RWPE2 (cell line): ENCODE results near the gene SIGLEC1.

Experiments used
- ATAC-seq: fragments of 200-7000 bp; cut with Tn5 transposase; 3 replicates; pipeline ENCODE4 v1.9.1; 2021; ENCODE audit warnings: low read depth
- DNase-seq: peaks from one replicate; pipeline ENCODE4 v3.0.0-alpha.2; 2020; ENCODE audit warnings: low spot score
- H3K27ac ChIP-seq: fragments of 450-650 bp; 2 replicates; pipeline ENCODE4 v1.5.1; 2017; ENCODE audit warnings: mild to moderate bottlenecking; ENCODE audit not compliant: poor library complexity, severe bottlenecking
- H3K27me3 ChIP-seq: fragments of 250-450 bp; sonication (Bioruptor Pico); 2 replicates; pipeline ENCODE4 v1.5.1; 2021; ENCODE audit warnings: mild to moderate bottlenecking, moderate library complexity; ENCODE audit not compliant: insufficient read depth, poor library complexity, severe bottlenecking
- H3K36me3 ChIP-seq: fragments of 250-450 bp; sonication (Bioruptor Pico); 2 replicates; pipeline ENCODE4 v1.5.1; 2020; ENCODE audit warnings: low read depth, mild to moderate bottlenecking, moderate library complexity
- H3K4me1 ChIP-seq: fragments of 250-450 bp; sonication (Bioruptor Pico); 2 replicates; pipeline ENCODE4 v1.5.1; 2021; ENCODE audit warnings: mild to moderate bottlenecking, moderate library complexity; ENCODE audit not compliant: insufficient read depth, poor library complexity, severe bottlenecking
- H3K4me3 ChIP-seq: fragments of 250-450 bp; sonication (Bioruptor Pico); 2 replicates; pipeline ENCODE4 v1.5.1; 2021; ENCODE audit warnings: mild to moderate bottlenecking, moderate library complexity; ENCODE audit not compliant: severe bottlenecking
- H3K9me3 ChIP-seq: fragments of 250-450 bp; sonication (Bioruptor Pico); 2 replicates; pipeline ENCODE4 v1.5.1; 2021; ENCODE audit warnings: mild to moderate bottlenecking, moderate library complexity; ENCODE audit not compliant: severe bottlenecking
- CTCF ChIP-seq: fragments of 450-650 bp; IDR thresholded peaks from one replicate; pipeline ENCODE4 v1.5.1; 2017; ENCODE audit warnings: mild to moderate bottlenecking, moderate library complexity; ENCODE audit not compliant: poor library complexity, severe bottlenecking

SIGLEC1 gene

GRCh38 chr20:3705491-3705969 lies 6.9 kb downstream of the SIGLEC1 start:
- Histone ChIP-seq H3K4me1 (no peaks in the 10 kb centered on the region), H3K9me3 (no peaks in the 10 kb centered on the region), H3K36me3 (no peaks in the 10 kb centered on the region), H3K4me3 (no peak overlapping the region), H3K27ac (no peak overlapping the region), H3K27me3 (no peaks in the 10 kb centered on the region)
- no peak for TF ChIP-seq CTCF
- ATAC-seq (no peak), DNase-seq (no peak)

- Histone ChIP-seq H3K4me3 (no peak overlapping the region), H3K27ac (no peak overlapping the region), H3K27me3 (no peaks in the 10 kb centered on the region), H3K9me3 (no peaks in the 10 kb centered on the region), H3K36me3 (no peaks in the 10 kb centered on the region), H3K4me1 (no peaks in the 10 kb centered on the region)
- ATAC-seq = no peak
- no peak for DNase-seq
- TF ChIP-seq CTCF = no peak
These were observed 8.3 kb downstream of the SIGLEC1 start for GRCh38 chr20:3704087-3704486.

- no peak for ATAC-seq
- no peak for DNase-seq
- Histone ChIP-seq H3K4me1 (no peaks in the 10 kb centered on the region), H3K4me3 (no peak overlapping the region), H3K36me3 (no peaks in the 10 kb centered on the region), H3K27me3 (no peaks in the 10 kb centered on the region), H3K9me3 (no peaks in the 10 kb centered on the region), H3K27ac (no peak overlapping the region)
- no peak for TF ChIP-seq CTCF
These were observed 9.6 kb downstream of the SIGLEC1 start for GRCh38 chr20:3702611-3703391.

GRCh38 chr20:3701061-3701998 lies 11.1 kb downstream of the SIGLEC1 start:
- ATAC-seq (no peak), DNase-seq (no peak)
- no peaks in the 10 kb centered on the region for H3K36me3 ChIP-seq
- H3K27me3 ChIP-seq = no peaks in the 10 kb centered on the region
- H3K4me3 ChIP-seq = no peak overlapping the region
- TF ChIP-seq CTCF = no peak
- H3K27ac ChIP-seq = no peak overlapping the region
- no peaks in the 10 kb centered on the region for H3K9me3 ChIP-seq
- no peaks in the 10 kb centered on the region for H3K4me1 ChIP-seq
